T-helper 2 cell treated with Interferon-gamma antibody and Interleukin-4, amounts not matched to agents 5 μg/mL and 100 μg/mL, for 36 hours (primary cell): ENCODE measurements around the gene AP4S1.

Source experiments
- DNase-seq: peaks from one replicate; pipeline ENCODE4 v3.0.0; 2021; ENCODE audit warnings: low spot score
- H3K27ac Mint-ChIP-seq: one replicate; pipeline ENCODE4 v1.8.0; 2021; ENCODE audit warnings: mild to moderate bottlenecking, mixed read lengths
- H3K27me3 Mint-ChIP-seq: one replicate; pipeline ENCODE4 v1.8.0; 2021; ENCODE audit warnings: low read depth, mixed read lengths
- H3K36me3 Mint-ChIP-seq: one replicate; pipeline ENCODE4 v1.8.0; 2021; ENCODE audit warnings: low read depth, mixed read lengths
- H3K4me1 Mint-ChIP-seq: one replicate; pipeline ENCODE4 v1.8.0; 2021; ENCODE audit warnings: low read depth, mixed read lengths
- H3K4me3 Mint-ChIP-seq: one replicate; pipeline ENCODE4 v1.8.0; 2022; ENCODE audit warnings: mild to moderate bottlenecking, moderate library complexity, mixed read lengths
- H3K9me3 Mint-ChIP-seq: one replicate; pipeline ENCODE4 v1.8.0; 2021; ENCODE audit warnings: mixed read lengths

The AP4S1 gene

GRCh38 chr14:31133133-31133532 is 107.7 kb downstream of the AP4S1 start:
- peaks cover 12% of the 10 kb centered on the region for H3K4me1 Mint-ChIP-seq
- no peak for DNase-seq
- no peaks in the 10 kb centered on the region for H3K9me3 Mint-ChIP-seq
- no peaks in the 10 kb centered on the region for H3K27me3 Mint-ChIP-seq
- H3K27ac Mint-ChIP-seq, result no peak overlapping the region
- H3K36me3 Mint-ChIP-seq, result peaks cover 47% of the 10 kb centered on the region
- no peak overlapping the region for H3K4me3 Mint-ChIP-seq

- peaks cover 38% of the 10 kb centered on the region for H3K36me3 Mint-ChIP-seq
- no peaks in the 10 kb centered on the region for H3K27me3 Mint-ChIP-seq
- no peaks in the 10 kb centered on the region for H3K9me3 Mint-ChIP-seq
- DNase-seq, result no peak
- peak overlapping the region; percentile 8 for H3K27ac Mint-ChIP-seq
- no peaks in the 10 kb centered on the region for H3K4me1 Mint-ChIP-seq
- no peak overlapping the region for H3K4me3 Mint-ChIP-seq
Observed at GRCh38 chr14:31137214-31137889, 111.9 kb downstream of the AP4S1 start.

- H3K9me3 Mint-ChIP-seq, result no peaks in the 10 kb centered on the region
- DNase-seq, result no peak
- no peak overlapping the region for H3K4me3 Mint-ChIP-seq
- H3K27ac Mint-ChIP-seq, result no peak overlapping the region
- peaks cover 2% of the 10 kb centered on the region for H3K4me1 Mint-ChIP-seq
- H3K36me3 Mint-ChIP-seq, result peaks cover 36% of the 10 kb centered on the region
- no peaks in the 10 kb centered on the region for H3K27me3 Mint-ChIP-seq
Observed at GRCh38 chr14:31138301-31138700, 112.9 kb downstream of the AP4S1 start.

GRCh38 chr14:31139301-31139847 is 113.9 kb downstream of the AP4S1 start:
- Mint-ChIP-seq H3K36me3 (peaks cover 35% of the 10 kb centered on the region), H3K27ac (no peak overlapping the region), H3K27me3 (no peaks in the 10 kb centered on the region), H3K4me3 (no peak overlapping the region), H3K4me1 (peaks cover 2% of the 10 kb centered on the region), H3K9me3 (no peaks in the 10 kb centered on the region)
- DNase-seq, result no peak

- H3K27ac Mint-ChIP-seq, result no peak overlapping the region
- no peak overlapping the region for H3K4me3 Mint-ChIP-seq
- no peak for DNase-seq
- no peaks in the 10 kb centered on the region for H3K9me3 Mint-ChIP-seq
- H3K27me3 Mint-ChIP-seq, result no peaks in the 10 kb centered on the region
- H3K4me1 Mint-ChIP-seq, result peaks cover 2% of the 10 kb centered on the region
- H3K36me3 Mint-ChIP-seq, result peaks cover 30% of the 10 kb centered on the region
Observed at GRCh38 chr14:31142455-31143087, 117.1 kb downstream of the AP4S1 start.
